Measurements from ENCODE around the gene DUX4.
"Not testable (repeated sequence)": the region's sequence is repeated elsewhere in the genome, so short reads cannot be mapped to it uniquely, and the experiment has no call there.

Gene DUX4

DNA sequence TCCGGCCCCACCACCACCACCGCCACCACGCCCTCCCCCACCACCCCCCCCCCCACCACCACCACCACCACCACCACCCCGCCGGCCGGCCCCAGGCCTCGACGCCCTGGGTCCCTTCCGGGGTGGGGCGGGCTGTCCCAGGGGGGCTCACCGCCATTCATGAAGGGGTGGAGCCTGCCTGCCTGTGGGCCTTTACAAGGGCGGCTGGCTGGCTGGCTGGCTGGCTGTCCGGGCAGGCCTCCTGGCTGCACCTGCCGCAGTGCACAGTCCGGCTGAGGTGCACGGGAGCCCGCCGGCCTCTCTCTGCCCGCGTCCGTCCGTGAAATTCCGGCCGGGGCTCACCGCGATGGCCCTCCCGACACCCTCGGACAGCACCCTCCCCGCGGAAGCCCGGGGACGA is at the start of gene DUX4:
TSS of gene DUX4 (plus strand) at position 347 of the 400 bp plus-strand sequence. CDS start at position 347, 0 bp downstream.
- DNase-seq (ENCODE audit: low spot score), result not testable (repeated sequence)

DNA sequence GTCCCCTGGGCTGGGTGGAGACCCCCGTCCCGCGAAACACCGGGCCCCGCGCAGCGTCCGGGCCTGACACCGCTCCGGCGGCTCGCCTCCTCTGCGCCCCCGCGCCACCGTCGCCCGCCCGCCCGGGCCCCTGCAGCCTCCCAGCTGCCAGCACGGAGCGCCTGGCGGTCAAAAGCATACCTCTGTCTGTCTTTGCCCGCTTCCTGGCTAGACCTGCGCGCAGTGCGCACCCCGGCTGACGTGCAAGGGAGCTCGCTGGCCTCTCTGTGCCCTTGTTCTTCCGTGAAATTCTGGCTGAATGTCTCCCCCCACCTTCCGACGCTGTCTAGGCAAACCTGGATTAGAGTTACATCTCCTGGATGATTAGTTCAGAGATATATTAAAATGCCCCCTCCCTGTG is 1.9 kb downstream of the DUX4 start:
- DNase-seq (ENCODE audit: low spot score), result not testable (repeated sequence)

DNA sequence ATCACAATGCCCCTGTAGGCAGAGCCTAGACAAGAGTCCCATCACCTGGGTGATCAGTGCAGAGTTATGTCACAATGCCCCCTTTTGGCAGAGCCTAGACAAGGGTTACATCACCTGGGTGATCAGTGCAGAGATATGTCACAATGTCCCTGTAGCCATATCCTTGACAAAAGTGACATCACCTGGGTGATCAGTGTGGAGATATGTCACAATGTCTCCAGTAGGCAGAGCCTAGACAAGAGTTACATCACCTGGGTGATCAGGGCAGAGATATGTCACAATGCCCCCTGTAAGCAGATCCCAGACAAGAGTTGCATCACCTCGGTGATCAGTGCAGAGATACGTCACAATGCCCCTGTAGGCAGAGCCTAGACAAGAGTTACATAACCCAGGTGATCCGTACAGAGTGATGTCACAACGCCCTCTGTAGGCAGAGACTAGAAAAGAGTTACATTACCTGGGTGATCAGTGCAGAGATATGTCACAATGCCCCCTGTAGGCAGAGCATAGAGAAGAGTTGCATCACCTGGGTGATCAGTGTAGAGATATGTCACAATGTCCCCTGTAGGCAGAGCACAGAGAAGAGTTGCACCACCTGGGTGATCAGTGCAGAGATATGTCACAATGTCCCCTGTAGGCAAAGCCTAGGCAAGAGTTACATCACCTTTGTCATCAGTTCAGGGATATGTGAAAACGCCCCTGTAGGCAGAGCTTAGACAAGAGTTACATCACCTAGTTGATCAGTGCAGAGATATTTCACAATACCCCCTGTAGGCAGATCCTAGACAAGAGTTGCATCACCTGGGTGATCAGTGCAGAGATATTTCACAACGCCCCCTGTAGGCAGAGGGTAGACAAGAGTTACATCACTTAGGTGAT is 4.4 kb downstream of the DUX4 start:
- not testable (repeated sequence) for DNase-seq (ENCODE audit: low spot score)

DNA sequence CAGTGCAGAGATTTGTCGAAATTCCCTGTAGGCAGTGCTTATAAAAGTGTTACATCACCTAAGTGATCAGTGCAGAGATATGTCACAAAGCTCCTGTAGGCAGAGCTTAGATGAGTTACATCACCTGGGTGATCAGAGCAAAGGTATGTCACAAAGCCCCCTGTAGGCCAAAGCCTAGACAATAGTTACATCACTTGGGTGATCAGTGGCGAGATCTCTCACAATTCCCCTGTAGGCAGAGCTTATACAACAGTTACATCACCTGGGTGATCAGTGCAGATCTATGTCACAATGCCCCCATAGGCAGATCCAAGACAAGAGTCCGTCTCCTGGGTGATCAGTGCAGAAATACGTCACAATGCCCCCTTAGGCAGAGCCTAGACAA is 5.0 kb downstream of the DUX4 start:
- not testable (repeated sequence) for DNase-seq (ENCODE audit: low spot score)

DNA sequence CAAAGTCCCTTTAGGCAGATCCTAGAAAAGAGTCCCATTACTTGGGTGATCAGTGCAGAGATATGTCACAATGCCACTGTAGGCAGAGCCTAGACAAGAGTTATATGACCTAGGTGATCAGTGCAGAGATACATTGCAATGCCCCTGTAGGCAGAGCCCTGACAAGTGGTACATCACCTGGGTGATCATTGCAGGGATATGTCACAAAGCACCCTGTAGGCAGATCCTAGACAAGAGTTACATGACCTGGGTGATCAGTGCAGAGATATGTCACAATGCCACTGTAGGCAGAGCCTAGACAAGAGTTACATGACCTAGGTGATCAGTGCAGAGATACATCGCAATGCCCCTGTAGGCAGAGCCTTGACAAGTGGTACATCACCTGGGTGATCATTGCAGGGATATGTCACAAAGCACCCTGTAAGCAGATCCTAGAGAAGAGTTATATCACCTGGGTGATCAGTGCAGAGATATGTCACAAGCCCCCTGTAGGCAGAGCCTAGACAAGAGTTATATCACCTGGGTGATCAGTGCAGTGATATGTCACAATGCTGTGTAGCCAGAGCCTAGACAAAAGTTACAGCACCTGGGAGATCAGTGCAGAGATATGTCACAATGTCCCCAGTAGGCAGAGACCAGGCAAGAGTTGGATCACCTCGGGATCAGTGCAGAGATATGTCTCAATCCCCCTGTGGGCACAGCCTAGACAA is 5.6 kb downstream of the DUX4 start:
- not testable (repeated sequence) for DNase-seq (ENCODE audit: low spot score)

DNA sequence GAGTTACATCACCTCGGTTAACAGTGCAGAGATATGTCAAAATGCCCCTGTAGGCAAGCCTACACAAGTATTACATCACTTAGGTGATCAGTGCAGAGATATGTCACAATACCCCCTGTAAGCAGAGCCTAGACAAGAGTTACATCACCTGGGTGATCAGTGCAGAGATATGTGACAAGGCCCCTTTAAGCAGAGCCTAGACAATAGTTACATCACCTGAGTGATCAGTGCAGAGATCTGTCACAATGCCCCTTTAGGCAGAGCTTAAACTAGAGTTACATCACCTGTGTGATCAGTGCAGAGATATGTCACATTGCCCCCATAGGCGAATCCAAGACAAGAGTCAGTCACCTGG is 6.1 kb downstream of the DUX4 start:
- not testable (repeated sequence) for DNase-seq (ENCODE audit: low spot score)

DNA sequence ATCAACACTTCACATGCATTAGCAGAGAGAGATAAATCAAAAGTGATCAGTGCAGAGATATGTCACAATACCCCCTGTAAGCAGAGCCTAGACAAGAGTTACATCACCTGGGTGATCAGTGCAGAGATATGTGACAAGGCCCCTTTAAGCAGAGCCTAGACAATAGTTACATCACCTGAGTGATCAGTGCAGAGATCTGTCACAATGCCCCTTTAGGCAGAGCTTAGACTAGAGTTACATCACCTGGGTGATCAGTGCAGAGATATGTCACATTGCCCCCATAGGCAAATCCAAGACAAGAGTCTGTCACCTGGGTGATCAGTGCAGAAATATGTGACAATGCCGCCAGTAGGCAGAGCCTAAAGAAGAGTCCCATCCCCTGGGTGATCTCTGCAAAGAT is 7.4 kb downstream of the DUX4 start:
- not testable (repeated sequence) for DNase-seq (ENCODE audit: low spot score)

DNA sequence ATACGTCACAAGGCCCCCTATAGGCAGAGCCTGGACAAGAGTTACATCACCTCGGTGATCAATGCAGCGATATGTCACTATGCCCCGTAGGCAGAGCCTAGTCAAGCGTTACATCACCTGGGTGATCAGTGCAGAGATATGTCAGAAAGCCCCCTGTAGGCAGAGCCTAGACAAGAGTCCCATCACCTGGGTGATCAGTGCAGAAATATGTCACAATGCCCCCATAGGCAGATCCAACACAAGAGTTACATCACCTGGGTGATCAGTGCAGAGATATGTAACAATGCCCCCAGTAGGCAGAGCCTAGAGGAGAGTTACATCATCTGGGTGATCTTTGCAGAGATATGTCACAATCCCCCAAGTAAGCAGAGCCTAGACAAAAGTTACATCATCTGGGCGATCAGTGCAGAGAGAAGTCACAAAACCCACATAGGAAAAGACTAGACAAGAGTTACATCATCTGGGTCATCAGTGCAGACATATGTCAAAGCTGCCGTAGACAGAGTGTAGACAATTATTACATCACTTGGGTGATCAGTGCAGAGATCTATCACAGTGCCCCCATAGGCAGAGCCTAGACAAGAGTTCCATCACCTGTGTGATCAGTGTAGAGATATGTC is 8.0 kb downstream of the DUX4 start:
- not testable (repeated sequence) for DNase-seq (ENCODE audit: low spot score)

DNA sequence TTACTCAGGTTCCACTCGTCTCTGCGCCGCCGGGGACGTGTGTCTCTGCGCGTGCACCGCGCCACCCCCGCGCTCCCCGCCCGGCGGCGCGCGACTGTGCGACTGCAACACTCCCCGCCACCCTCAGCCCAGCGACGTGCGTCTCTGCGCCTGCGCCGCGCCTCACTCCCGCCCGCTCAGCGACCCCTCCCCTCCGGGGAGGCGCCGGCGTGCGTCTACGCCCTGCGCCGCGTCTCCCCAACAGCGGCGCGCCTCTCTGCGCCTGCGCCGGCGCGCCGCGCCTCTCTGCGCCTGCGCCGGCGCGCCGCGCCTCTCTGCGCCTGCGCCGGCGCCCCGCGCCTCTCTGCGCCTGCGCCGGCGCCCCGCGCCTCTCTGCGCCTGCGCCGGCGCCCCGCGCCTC is 29.9 kb downstream of the DUX4 start:
- DNase-seq (ENCODE audit: low spot score), result not testable (repeated sequence)
